SU-DHL-6 (cell line): ENCODE data around the gene NIT2.

Experiments used
- H2AFZ ChIP-seq: fragments of 200-600 bp; sonication (generic); 2 replicates; pipeline ENCODE4 v1.6.1; 2014; ENCODE audit warnings: low read depth, mild to moderate bottlenecking, moderate library complexity, mixed read lengths, antibody characterized with exemption, low read length; ENCODE audit not compliant: severe bottlenecking
- H3F3A ChIP-seq: fragments of 200-600 bp; shearing (Covaris generic); 2 replicates; pipeline ENCODE4 v1.6.0; 2016; ENCODE audit warnings: antibody characterized with exemption, mild to moderate bottlenecking; ENCODE audit not compliant: insufficient read depth
- H3K27ac ChIP-seq: fragments of 200-600 bp; sonication (generic); 2 replicates; pipeline ENCODE4 v1.5.1; 2016; ENCODE audit warnings: low read depth, mild to moderate bottlenecking, low read length, moderate library complexity, mixed read lengths
- H3K27me3 ChIP-seq: fragments of 200-600 bp; sonication (generic), shearing (Covaris generic); 2 replicates; pipeline ENCODE4 v1.6.0; 2014; ENCODE audit warnings: mild to moderate bottlenecking, low read length
- H3K36me3 ChIP-seq: fragments of 200-600 bp; sonication (generic); 2 replicates; pipeline ENCODE4 v1.6.1; 2014; ENCODE audit warnings: mild to moderate bottlenecking, low read length, mixed read lengths
- H3K4me2 ChIP-seq: fragments of 300-600, 200-600 bp; shearing (Covaris generic), sonication (generic); 2 replicates; pipeline ENCODE4 v1.6.0; 2014; ENCODE audit warnings: low read length, low read depth, mild to moderate bottlenecking; ENCODE audit not compliant: poor library complexity, severe bottlenecking
- H3K4me3 ChIP-seq: fragments of 200-600 bp; sonication (generic); 2 replicates; pipeline ENCODE4 v1.5.1; 2014; ENCODE audit warnings: antibody characterized with exemption, low read length, mild to moderate bottlenecking, mixed read lengths; ENCODE audit not compliant: insufficient read depth, poor library complexity, severe bottlenecking
- H3K79me2 ChIP-seq: fragments of 200-600 bp; sonication (generic); 2 replicates; pipeline ENCODE4 v1.6.1; 2014; ENCODE audit warnings: mild to moderate bottlenecking, low read length, moderate library complexity; ENCODE audit not compliant: insufficient read depth
- H3K9ac ChIP-seq: fragments of 200-600 bp; sonication (generic); 2 replicates; pipeline ENCODE4 v1.7.0; 2014; ENCODE audit warnings: mild to moderate bottlenecking, low read length
- H3K9me2 ChIP-seq: fragments of 200-600 bp; sonication (generic); replicated peaks from 2 replicates; pipeline ENCODE4 v1.6.1; 2014; ENCODE audit warnings: low read length; ENCODE audit not compliant: insufficient read depth
- H3K9me3 ChIP-seq: fragments of 200-600 bp; sonication (generic); 2 replicates; pipeline ENCODE4 v1.6.1; 2014; ENCODE audit warnings: low read length, mixed read lengths; ENCODE audit not compliant: insufficient read depth
- H4K20me1 ChIP-seq: fragments of 200-600 bp; sonication (generic); 2 replicates; pipeline ENCODE4 v1.6.1; 2014; ENCODE audit warnings: low read depth, mild to moderate bottlenecking, antibody characterized with exemption, low read length, moderate library complexity, mixed read lengths
- EZH2phosphoT487 ChIP-seq: fragments of 200-600 bp; sonication (generic), shearing (Covaris generic); conservative IDR thresholded peaks from 2 replicates; pipeline ENCODE4 v1.6.1; 2018; ENCODE audit warnings: mild to moderate bottlenecking, antibody characterized with exemption, low read length, moderate library complexity, mixed read lengths
- TF ChIP-seq, protein P1 (sequence below): fragments of 200-600 bp; sonication (generic); IDR thresholded peaks from one replicate; pipeline ENCODE4 v1.5.1; 2017; ENCODE audit warnings: antibody characterized with exemption, mild to moderate bottlenecking, low read length, moderate library complexity; ENCODE audit not compliant: insufficient read depth, poor library complexity, severe bottlenecking

NIT2 gene

DNA sequence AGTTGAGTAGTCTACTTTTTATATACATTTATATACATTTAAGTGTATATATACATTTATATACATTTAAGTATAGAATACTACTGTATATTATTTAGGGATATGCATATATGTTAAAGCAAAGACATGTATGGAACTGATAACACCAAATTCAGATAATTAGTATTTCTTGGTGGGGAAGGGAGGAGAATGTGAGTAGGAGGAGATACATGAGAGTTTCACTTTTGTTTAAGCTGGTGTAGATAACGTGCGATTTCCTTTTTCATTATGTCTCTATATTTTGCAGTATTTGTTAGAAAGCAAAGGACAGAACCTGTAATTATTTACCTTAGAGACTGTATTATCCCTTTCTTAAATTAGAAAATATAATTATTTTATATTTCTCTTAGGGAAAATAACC, 16.6 kb upstream of the NIT2 start:
- no peaks in the 10 kb centered on the region for H3K27me3 ChIP-seq
- no peak for TF ChIP-seq EZH2phosphoT487
- TF ChIP-seq, protein P1, sequence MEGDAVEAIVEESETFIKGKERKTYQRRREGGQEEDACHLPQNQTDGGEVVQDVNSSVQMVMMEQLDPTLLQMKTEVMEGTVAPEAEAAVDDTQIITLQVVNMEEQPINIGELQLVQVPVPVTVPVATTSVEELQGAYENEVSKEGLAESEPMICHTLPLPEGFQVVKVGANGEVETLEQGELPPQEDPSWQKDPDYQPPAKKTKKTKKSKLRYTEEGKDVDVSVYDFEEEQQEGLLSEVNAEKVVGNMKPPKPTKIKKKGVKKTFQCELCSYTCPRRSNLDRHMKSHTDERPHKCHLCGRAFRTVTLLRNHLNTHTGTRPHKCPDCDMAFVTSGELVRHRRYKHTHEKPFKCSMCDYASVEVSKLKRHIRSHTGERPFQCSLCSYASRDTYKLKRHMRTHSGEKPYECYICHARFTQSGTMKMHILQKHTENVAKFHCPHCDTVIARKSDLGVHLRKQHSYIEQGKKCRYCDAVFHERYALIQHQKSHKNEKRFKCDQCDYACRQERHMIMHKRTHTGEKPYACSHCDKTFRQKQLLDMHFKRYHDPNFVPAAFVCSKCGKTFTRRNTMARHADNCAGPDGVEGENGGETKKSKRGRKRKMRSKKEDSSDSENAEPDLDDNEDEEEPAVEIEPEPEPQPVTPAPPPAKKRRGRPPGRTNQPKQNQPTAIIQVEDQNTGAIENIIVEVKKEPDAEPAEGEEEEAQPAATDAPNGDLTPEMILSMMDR: no peak
- H3K36me3 ChIP-seq: peaks cover 3% of the 10 kb centered on the region; the same call in 1 of the 2 replicates

DNA sequence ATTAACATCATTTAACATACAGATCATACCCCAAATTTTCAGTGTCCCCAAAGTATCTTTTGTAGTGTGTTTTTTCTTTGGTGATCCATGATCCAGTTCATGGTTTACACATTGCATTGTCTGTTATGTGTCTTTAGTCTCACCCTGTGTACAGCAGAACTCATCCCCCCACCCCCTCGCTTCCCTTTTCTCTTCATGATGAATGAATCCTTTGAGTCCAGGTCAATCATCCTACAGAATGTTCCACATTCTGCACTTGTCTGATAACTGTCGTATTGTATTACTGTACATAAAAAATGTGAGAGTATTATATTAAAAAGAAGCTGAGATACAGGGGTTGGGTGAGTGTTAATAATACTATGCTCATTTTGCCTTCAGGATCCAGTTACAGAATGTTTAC, 14.6 kb upstream of the NIT2 start:
- Histone ChIP-seq H3K9me2 (no peaks in the 10 kb centered on the region), H3K36me3 (peaks cover 3% of the 10 kb centered on the region; the same call in 1 of the 2 replicates), H3K9me3 (no peaks in the 10 kb centered on the region), H4K20me1 (no peaks in the 10 kb centered on the region), H2AFZ (no peak overlapping the region), H3K27ac (no peak overlapping the region), H3K9ac (no peak overlapping the region), H3K4me2 (no peak overlapping the region), H3K4me3 (no peak overlapping the region), H3F3A (peaks cover 8% of the 10 kb centered on the region; the same call in 1 of the 2 replicates), H3K27me3 (no peaks in the 10 kb centered on the region), H3K79me2 (no peaks in the 10 kb centered on the region)
- TF ChIP-seq EZH2phosphoT487: no peak
- TF ChIP-seq, protein P1: no peak

More for the DNA sequence above, 16.6 kb upstream of the NIT2 start:
- Histone ChIP-seq H3K79me2 (no peaks in the 10 kb centered on the region), H2AFZ (no peak overlapping the region), H3K9me2 (no peaks in the 10 kb centered on the region), H3K4me2 (no peak overlapping the region), H3K4me3 (no peak overlapping the region), H3K9me3 (no peaks in the 10 kb centered on the region), H4K20me1 (no peaks in the 10 kb centered on the region), H3F3A (peaks cover 13% of the 10 kb centered on the region; the same call in 1 of the 2 replicates), H3K9ac (no peak overlapping the region), H3K27ac (no peak overlapping the region)

DNA sequence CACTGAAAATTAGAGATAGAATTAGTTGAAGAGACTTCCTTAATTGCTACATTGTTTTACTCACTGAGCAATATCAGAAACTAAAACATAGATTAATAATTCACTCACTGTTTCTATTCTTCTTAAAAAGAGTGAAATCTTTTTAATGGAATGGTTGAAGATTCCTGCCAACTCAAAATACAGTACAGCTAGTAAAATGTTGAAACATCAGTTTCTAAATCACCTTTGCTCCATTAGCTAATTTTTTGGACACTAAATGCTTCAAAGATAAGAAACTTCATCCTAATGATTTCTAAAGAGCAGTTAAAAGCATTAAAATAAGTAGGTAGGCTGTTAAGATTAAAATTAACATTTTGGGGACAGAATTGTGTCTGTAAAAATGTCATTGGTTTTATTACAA, 10.5 kb upstream of the NIT2 start:
- Histone ChIP-seq H3K4me2 (no peak overlapping the region), H3K27me3 (no peaks in the 10 kb centered on the region), H3F3A (0 out of 2 replicates have a peak, but pooled peaks cover 5% of the 10 kb centered on the region), H3K4me3 (no peak overlapping the region), H3K9ac (no peak overlapping the region), H3K9me3 (no peaks in the 10 kb centered on the region), H3K79me2 (no peaks in the 10 kb centered on the region), H3K36me3 (peaks cover 3% of the 10 kb centered on the region; the same call in 1 of the 2 replicates), H4K20me1 (no peaks in the 10 kb centered on the region), H2AFZ (no peak overlapping the region), H3K27ac (no peak overlapping the region), H3K9me2 (no peaks in the 10 kb centered on the region)
- TF ChIP-seq, protein P1: no peak
- no peak for TF ChIP-seq EZH2phosphoT487
